GM12875 (cell line): ENCODE results near the gene XRCC4.

ENCODE experiments used
- H3K4me3 ChIP-seq: one replicate; pipeline ENCODE4 v1.5.1; 2011; ENCODE audit warnings: low read depth, low read length, control low read depth
- CTCF ChIP-seq: IDR thresholded peaks from 2 replicates; pipeline ENCODE4 v1.5.1; 2011; ENCODE audit warnings: low read depth, mild to moderate bottlenecking, control low read depth, inconsistent platforms, low read length, moderate library complexity, borderline replicate concordance; ENCODE audit not compliant: insufficient read depth

The XRCC4 gene

GRCh38 chr5:83204651-83205050 lies 127.3 kb downstream of the XRCC4 start:
- H3K4me3 ChIP-seq = no peak overlapping the region
- no peak for TF ChIP-seq CTCF

GRCh38 chr5:83209963-83210362 lies 132.6 kb downstream of the XRCC4 start:
- TF ChIP-seq CTCF = no peak
- H3K4me3 ChIP-seq = no peak overlapping the region

- TF ChIP-seq CTCF = no peak
These were observed 141.7 kb downstream of the XRCC4 start for GRCh38 chr5:83219077-83219476.

GRCh38 chr5:83219495-83219894 lies 142.1 kb downstream of the XRCC4 start:
- no peak overlapping the region for H3K4me3 ChIP-seq
- no peak for TF ChIP-seq CTCF

More at GRCh38 chr5:83219077-83219476, 141.7 kb downstream of the XRCC4 start:
- H3K4me3 ChIP-seq = no peak overlapping the region

- TF ChIP-seq CTCF = no peak
- H3K4me3 ChIP-seq = no peak overlapping the region
These were observed 143.0 kb downstream of the XRCC4 start for GRCh38 chr5:83220331-83220730.

GRCh38 chr5:83222906-83223305 lies 145.6 kb downstream of the XRCC4 start:
- no peak for TF ChIP-seq CTCF
- no peak overlapping the region for H3K4me3 ChIP-seq

GRCh38 chr5:83227611-83228010 lies 150.3 kb downstream of the XRCC4 start:
- no peak for TF ChIP-seq CTCF
- no peak overlapping the region for H3K4me3 ChIP-seq
